ENCODE results near the gene PAQR4. TPM values are rescaled to one million over a fixed set of nuclear protein-coding genes. Genes with fewer than 3 reads are reported as not detected.

The PAQR4 gene
- total RNA-seq, 6 donors from 2014 or later: 5.2 to 13.5 (median 8.3) TPM

GRCh38 chr16:2962334-2963073 is 6.6 kb upstream of the PAQR4 start:
- no peaks in the 10 kb centered on the region for H3K36me3 ChIP-seq
- WGBS, 2 donors: 25 to 36% methylated on average over 8 to 23 of the region's 28 CpGs
- DNase-seq (peak in 1 of 2 donors; percentile 50), ATAC-seq (ENCODE audit: low FRiP score in 2 of 2) (peak in 1 of 2 donors; percentile 1)
- TF ChIP-seq EP300 (IDR thresholded peaks at IDR 0.05): no peak
- TF ChIP-seq POLR2AphosphoS5 (IDR thresholded peaks at IDR 0.05): no peak
- TF ChIP-seq POLR2A (IDR thresholded peaks at IDR 0.05): no peak
- TF ChIP-seq CTCF (IDR thresholded peaks at IDR 0.05): no peak
- H3K27me3 ChIP-seq: peaks cover 0 to 60% (median 44%) of the 10 kb centered on the region in 4 donors
- no peak overlapping the region for H3K4me3 ChIP-seq
- H3K27ac ChIP-seq: no peak overlapping the region
- H3K4me1 ChIP-seq: peaks cover 36 to 51% (median 42%) of the 10 kb centered on the region in 4 donors
- no peaks in the 10 kb centered on the region for H3K9me3 ChIP-seq

GRCh38 chr16:2963074-2963722 is 6.0 kb upstream of the PAQR4 start:
- H3K4me3 ChIP-seq: peak overlapping the region in 2 of 4 donors; percentile 24 to 38
- DNase-seq (peak in 1 of 2 donors; percentile 74), ATAC-seq (ENCODE audit: low FRiP score in 2 of 2) (no peak)
- H3K27ac ChIP-seq: no peak overlapping the region
- peaks cover 37 to 58% (median 46%) of the 10 kb centered on the region in 4 donors for H3K4me1 ChIP-seq
- no peaks in the 10 kb centered on the region for H3K36me3 ChIP-seq
- H3K9me3 ChIP-seq: no peaks in the 10 kb centered on the region
- no peak for TF ChIP-seq EP300 (IDR thresholded peaks at IDR 0.05)
- no peak for TF ChIP-seq CTCF (IDR thresholded peaks at IDR 0.05)
- no peak for TF ChIP-seq POLR2AphosphoS5 (IDR thresholded peaks at IDR 0.05)
- TF ChIP-seq POLR2A (IDR thresholded peaks at IDR 0.05): no peak
- peaks cover 0 to 67% (median 48%) of the 10 kb centered on the region in 4 donors for H3K27me3 ChIP-seq
- 2 to 10% methylated on average over 2 to 23 of the region's 40 CpGs for WGBS, 2 donors

GRCh38 chr16:2963723-2964474 is 5.2 kb upstream of the PAQR4 start, which contains the start of gene KREMEN2:
Gene KREMEN2 (plus strand): TSS chr16:2964275. CDS start chr16:2964521, 246 bp downstream.
- peaks cover 0 to 69% (median 48%) of the 10 kb centered on the region in 4 donors for H3K27me3 ChIP-seq
- H3K9me3 ChIP-seq: no peaks in the 10 kb centered on the region
- H3K4me1 ChIP-seq: peaks cover 43 to 65% (median 53%) of the 10 kb centered on the region in 4 donors
- no peak within 1 kb of the TSS for H3K27ac ChIP-seq
- 0 to 1% methylated on average over 3 to 43 of the region's 60 CpGs for WGBS, 2 donors
- DNase-seq (peak in 1 of 2 donors; percentile 85), ATAC-seq (ENCODE audit: low FRiP score in 2 of 2) (no peak)
- peak within 1 kb of the TSS in 3 of 4 donors; percentile 24 to 41 (median 38) for H3K4me3 ChIP-seq
- TF ChIP-seq EP300 (IDR thresholded peaks at IDR 0.05) (no peak), CTCF (IDR thresholded peaks at IDR 0.05) (no peak), POLR2AphosphoS5 (IDR thresholded peaks at IDR 0.05) (no peak), POLR2A (IDR thresholded peaks at IDR 0.05) (no peak)
- no peaks in the 10 kb centered on the region for H3K36me3 ChIP-seq

GRCh38 chr16:2964475-2965336 is 4.4 kb upstream of the PAQR4 start:
- DNase-seq (peak in 1 of 2 donors; percentile 89), ATAC-seq (ENCODE audit: low FRiP score in 2 of 2) (no peak)
- Histone ChIP-seq H3K27ac (no peak overlapping the region), H3K4me3 (peak overlapping the region in 3 of 4 donors; percentile 24 to 41 (median 38)), H3K27me3 (peaks cover 0 to 66% (median 48%) of the 10 kb centered on the region in 4 donors), H3K36me3 (no peaks in the 10 kb centered on the region), H3K9me3 (no peaks in the 10 kb centered on the region), H3K4me1 (peaks cover 43 to 72% (median 54%) of the 10 kb centered on the region in 4 donors)
- TF ChIP-seq POLR2AphosphoS5 (IDR thresholded peaks at IDR 0.05): no peak
- no peak for TF ChIP-seq EP300 (IDR thresholded peaks at IDR 0.05)
- TF ChIP-seq CTCF (IDR thresholded peaks at IDR 0.05): no peak
- TF ChIP-seq POLR2A (IDR thresholded peaks at IDR 0.05): no peak
- 2% methylated on average over 25 of the region's 68 CpGs; no CpG with 5 or more reads in 1 of the 2 donors for WGBS, 2 donors

Measured in upper lobe of left lung (tissue), 6 donors.